SK-N-SH (cell line): ENCODE results near the gene EMILIN2. TPM values are rescaled to one million over a fixed set of nuclear protein-coding genes. Genes with fewer than 3 reads are reported as not detected.

Experiments
- CTCF ChIA-PET: fragments of 300-600, 350-600 bp; formaldehyde crosslinking; extraction: SDS; loops from one replicate; lab custom pipeline; 2021; lab: Yijun Ruan, JAX
- POLR2A ChIA-PET: fragments of 350-600 bp; sonication (Branson Sonifier 250); formaldehyde crosslinking; extraction: SDS; loops from one replicate; lab custom pipeline; 2020; ENCODE audit warnings: antibody characterized with exemption, inconsistent platforms; lab: Yijun Ruan, JAX
- DNase-seq: peaks from one replicate; pipeline ENCODE4 v3.0.0; 2012
- H2AFZ ChIP-seq: fragments of 200-600 bp; sonication (generic); 2 replicates; pipeline ENCODE4 v1.8.1; 2016; ENCODE audit warnings: antibody characterized with exemption, mild to moderate bottlenecking, low read depth
- H3F3A ChIP-seq: fragments of 200-600 bp; sonication (generic); replicated peaks from 2 replicates; pipeline ENCODE3; 2016; ENCODE audit warnings: antibody characterized with exemption, mild to moderate bottlenecking; ENCODE audit not compliant: insufficient read depth
- H3K27ac ChIP-seq, 2 experiments: fragments of 200-500 bp in 1 of 2; fragments of 200-600 bp in 1 of 2; sonication (Bioruptor generic) in 1 of 2; sonication (generic), shearing (Covaris generic) in 1 of 2; 2 replicates each; pipeline versions ENCODE4 v1.5.1 to v1.6.1; 2014 to 2016; ENCODE audit warnings: low read depth in 2 of 2, inconsistent platforms in 1 of 2, low read length in 1 of 2, mild to moderate bottlenecking in 1 of 2, mixed read lengths in 1 of 2
- H3K27me3 ChIP-seq: fragments of 200-600 bp; sonication (generic), shearing (Covaris generic); 2 replicates; pipeline ENCODE4 v1.6.1; 2016; ENCODE audit warnings: mixed run types; ENCODE audit not compliant: insufficient read depth
- H3K36me3 ChIP-seq, 2 experiments: fragments of 200-500 bp in 1 of 2; fragments of 200-600 bp in 1 of 2; sonication (Bioruptor generic) in 1 of 2; sonication (generic) in 1 of 2; replicated peaks in 1 of 2; 2 replicates each; pipeline versions ENCODE3 to v1.5.1; 2014 to 2016; ENCODE audit warnings: low read length in 1 of 2, mild to moderate bottlenecking in 1 of 2; ENCODE audit not compliant: insufficient read depth in 2 of 2, control insufficient read depth in 1 of 2
- H3K4me1 ChIP-seq, 2 experiments: fragments of 200-500 bp in 1 of 2; fragments of 200-600 bp in 1 of 2; sonication (Bioruptor generic) in 1 of 2; sonication (generic), shearing (Covaris generic) in 1 of 2; 2 replicates each; pipeline versions ENCODE4 v1.5.1 to v1.6.1; 2014 to 2016; ENCODE audit warnings: low read depth in 1 of 2, low read length in 1 of 2, mixed run types in 1 of 2; ENCODE audit not compliant: insufficient read depth in 2 of 2, control insufficient read depth in 1 of 2
- H3K4me2 ChIP-seq: fragments of 200-600 bp; sonication (generic), shearing (Covaris generic); 2 replicates; pipeline ENCODE4 v1.6.1; 2017; ENCODE audit warnings: mixed run types
- H3K4me3 ChIP-seq, 2 experiments: fragments of 200-500 bp in 1 of 2; fragments of 200-600 bp in 1 of 2; sonication (Bioruptor generic) in 1 of 2; sonication (generic), shearing (Covaris generic) in 1 of 2; 2 replicates each; pipeline versions ENCODE4 v1.5.1 to v1.8.1; 2014 to 2016; ENCODE audit warnings: low read depth in 2 of 2, inconsistent platforms in 1 of 2, low read length in 1 of 2, mild to moderate bottlenecking in 1 of 2, mixed read lengths in 1 of 2, moderate library complexity in 1 of 2
- H3K79me2 ChIP-seq: fragments of 200-600 bp; sonication (generic); 2 replicates; pipeline ENCODE4 v1.8.1; 2017; ENCODE audit warnings: mild to moderate bottlenecking; ENCODE audit not compliant: insufficient read depth
- H3K9ac ChIP-seq: fragments of 200-600 bp; sonication (generic); 2 replicates; pipeline ENCODE4 v1.6.1; 2017; ENCODE audit warnings: mixed run types
- H3K9me2 ChIP-seq: fragments of 200-600 bp; sonication (generic); 2 replicates; pipeline ENCODE4 v1.6.1; 2017; ENCODE audit warnings: mixed run types
- H3K9me3 ChIP-seq: fragments of 200-600 bp; sonication (generic); 2 replicates; pipeline ENCODE4 v1.6.1; 2017; ENCODE audit warnings: mixed run types, mild to moderate bottlenecking, moderate library complexity
- H4K20me1 ChIP-seq: fragments of 200-600 bp; sonication (generic); 2 replicates; pipeline ENCODE4 v1.6.1; 2017; ENCODE audit warnings: mild to moderate bottlenecking, mixed run types; ENCODE audit not compliant: insufficient read depth
- EP300 ChIP-seq, 2 experiments: IDR thresholded peaks; 2 replicates each; pipeline versions ENCODE4 v1.4.0 to v1.6.1; 2012; ENCODE audit warnings: borderline replicate concordance in 1 of 2, low read depth in 1 of 2, low read length in 1 of 2
- GABPA ChIP-seq: IDR thresholded peaks from 2 replicates; pipeline ENCODE4 v1.4.0; 2012; ENCODE audit warnings: low read depth, mild to moderate bottlenecking
- GATA2 ChIP-seq: sonication (generic); formaldehyde crosslinking; IDR thresholded peaks from 2 replicates; pipeline ENCODE4 v1.5.0; 2020; ENCODE audit warnings: mild to moderate bottlenecking, missing genetic modification reagents
- JUND ChIP-seq: IDR thresholded peaks from 2 replicates; pipeline ENCODE4 v1.4.0; 2012
- NFIC ChIP-seq: IDR thresholded peaks from 2 replicates; pipeline ENCODE4 v1.4.0; 2012; ENCODE audit warnings: borderline replicate concordance
- RAD21 ChIP-seq: IDR thresholded peaks from 2 replicates; pipeline ENCODE4 v1.6.1; 2012; ENCODE audit warnings: mild to moderate bottlenecking, low read length
- RCOR1 ChIP-seq: fragments of 150-350 bp; IDR thresholded peaks from 2 replicates; pipeline ENCODE4 v1.6.1; 2017; ENCODE audit warnings: antibody characterized with exemption, low read length
- RXRA ChIP-seq: IDR thresholded peaks from 2 replicates; pipeline ENCODE4 v1.4.0; 2012; ENCODE audit warnings: low read depth, mild to moderate bottlenecking, borderline replicate concordance
- SIN3A ChIP-seq: IDR thresholded peaks from 2 replicates; pipeline ENCODE4 v1.6.1; 2012; ENCODE audit warnings: low read depth, mild to moderate bottlenecking, low read length, moderate library complexity, borderline replicate concordance
- SMC3 ChIP-seq: IDR thresholded peaks from 2 replicates; pipeline ENCODE4 v1.6.1; 2012; ENCODE audit warnings: low read depth, low read length, improper control_type of control experiment
- USF2 ChIP-seq: fragments of 150-350 bp; IDR thresholded peaks from 2 replicates; pipeline ENCODE4 v1.6.1; 2017; ENCODE audit warnings: antibody characterized with exemption, low read length, low read depth, borderline replicate concordance
- WGBS: methylation state at CpG from one replicate; pipeline ENCODE4 v1.1.6; 2017; ENCODE audit warnings: low lambda C conversion rate; 5-methylcytosine and 5-hydroxymethylcytosine counted together
- polyA plus RNA-seq, 3 experiments: library from polyadenylated mRNA; depleted of rRNA; stranded (reverse); fragments of >200 nt; gene quantifications; 2 replicates each; pipeline ENCODE4 v1.2.3, GENCODE V29; 2012
- TF ChIP-seq, protein P1 (sequence below): IDR thresholded peaks from 2 replicates; pipeline ENCODE4 v1.4.0; 2012; ENCODE audit warnings: low read depth, borderline replicate concordance
- TF ChIP-seq, protein P2 (sequence below): IDR thresholded peaks from 2 replicates; pipeline ENCODE4; 2012
- TF ChIP-seq, protein P3 (sequence below): IDR thresholded peaks from 2 replicates; pipeline ENCODE4 v1.4.0; 2012; ENCODE audit warnings: low read depth, borderline replicate concordance

The EMILIN2 gene
- polyA plus RNA-seq, 1 of the 3 experiments (the other 2 are of a cell fraction): 1.4 TPM

DNA sequence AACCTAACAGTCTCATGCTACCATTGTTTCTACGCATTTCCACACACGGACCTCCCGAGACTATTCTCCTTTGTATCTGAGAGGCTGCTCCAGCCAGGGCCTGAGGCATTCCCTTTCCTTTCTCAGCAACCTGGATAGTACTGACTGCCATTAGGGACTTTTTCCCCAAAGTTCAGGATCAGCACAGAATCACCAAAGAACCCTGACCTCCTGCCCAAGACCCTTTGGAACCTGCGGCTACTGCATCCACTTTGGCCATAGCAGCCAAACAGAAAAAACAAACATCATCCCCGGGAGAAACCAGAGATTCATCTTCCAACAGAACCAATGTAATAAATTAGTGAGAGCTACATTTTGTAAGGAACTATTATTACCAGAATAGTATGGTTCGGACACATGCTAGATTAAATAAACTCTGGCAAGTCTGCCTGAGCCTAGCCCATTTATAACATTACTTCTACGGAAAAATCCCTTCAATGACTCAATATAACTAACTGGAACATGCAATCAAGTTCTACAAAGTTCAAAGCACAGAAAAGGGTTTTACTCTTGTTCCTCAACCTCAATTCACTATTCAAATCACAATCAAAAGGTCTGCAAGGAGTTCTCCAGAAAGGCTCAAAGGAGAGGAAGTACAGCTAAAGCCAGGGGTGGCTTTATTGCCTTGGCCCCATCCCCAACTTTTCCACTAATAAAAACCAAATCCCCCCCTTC, 114.3 kb downstream of the EMILIN2 start:
- Histone ChIP-seq H3K9ac (no peak overlapping the region), H3K27ac (no peak overlapping the region), H3F3A (no peaks in the 10 kb centered on the region), H3K27me3 (no peaks in the 10 kb centered on the region), H3K4me3 (no peak overlapping the region), H4K20me1 (no peaks in the 10 kb centered on the region), H3K4me1 (peaks cover 9 to 11% of the 10 kb centered on the region in 2 experiments; a peak in 3 of 4 replicates), H3K4me2 (no peak overlapping the region; the same call in 1 of the 2 replicates), H3K36me3 (peaks cover 9 to 12% of the 10 kb centered on the region in 2 experiments), H2AFZ (no peak overlapping the region), H3K79me2 (peaks cover 42% of the 10 kb centered on the region), H3K9me2 (no peaks in the 10 kb centered on the region), H3K9me3 (no peaks in the 10 kb centered on the region)
- no peak for TF ChIP-seq SIN3A
- no peak for TF ChIP-seq EP300 (IDR thresholded peaks at IDR 0.05; ENCODE audit: borderline replicate concordance in 1 of 2, low read depth in 1 of 2, low read length in 1 of 2)
- no peak for TF ChIP-seq GATA2 (CRISPR knock-in tag)
- no peak for TF ChIP-seq RXRA
- TF ChIP-seq, protein P1, sequence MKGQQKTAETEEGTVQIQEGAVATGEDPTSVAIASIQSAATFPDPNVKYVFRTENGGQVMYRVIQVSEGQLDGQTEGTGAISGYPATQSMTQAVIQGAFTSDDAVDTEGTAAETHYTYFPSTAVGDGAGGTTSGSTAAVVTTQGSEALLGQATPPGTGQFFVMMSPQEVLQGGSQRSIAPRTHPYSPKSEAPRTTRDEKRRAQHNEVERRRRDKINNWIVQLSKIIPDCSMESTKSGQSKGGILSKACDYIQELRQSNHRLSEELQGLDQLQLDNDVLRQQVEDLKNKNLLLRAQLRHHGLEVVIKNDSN: no peak
- TF ChIP-seq, protein P2, sequence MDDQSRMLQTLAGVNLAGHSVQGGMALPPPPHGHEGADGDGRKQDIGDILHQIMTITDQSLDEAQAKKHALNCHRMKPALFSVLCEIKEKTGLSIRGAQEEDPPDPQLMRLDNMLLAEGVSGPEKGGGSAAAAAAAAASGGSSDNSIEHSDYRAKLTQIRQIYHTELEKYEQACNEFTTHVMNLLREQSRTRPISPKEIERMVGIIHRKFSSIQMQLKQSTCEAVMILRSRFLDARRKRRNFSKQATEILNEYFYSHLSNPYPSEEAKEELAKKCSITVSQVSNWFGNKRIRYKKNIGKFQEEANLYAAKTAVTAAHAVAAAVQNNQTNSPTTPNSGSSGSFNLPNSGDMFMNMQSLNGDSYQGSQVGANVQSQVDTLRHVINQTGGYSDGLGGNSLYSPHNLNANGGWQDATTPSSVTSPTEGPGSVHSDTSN: no peak
- no peak for TF ChIP-seq JUND
- TF ChIP-seq USF2: no peak
- no peak for TF ChIP-seq RCOR1
- no peak for TF ChIP-seq GABPA
- TF ChIP-seq NFIC: no peak
- no peak for TF ChIP-seq SMC3
- TF ChIP-seq, protein P3, sequence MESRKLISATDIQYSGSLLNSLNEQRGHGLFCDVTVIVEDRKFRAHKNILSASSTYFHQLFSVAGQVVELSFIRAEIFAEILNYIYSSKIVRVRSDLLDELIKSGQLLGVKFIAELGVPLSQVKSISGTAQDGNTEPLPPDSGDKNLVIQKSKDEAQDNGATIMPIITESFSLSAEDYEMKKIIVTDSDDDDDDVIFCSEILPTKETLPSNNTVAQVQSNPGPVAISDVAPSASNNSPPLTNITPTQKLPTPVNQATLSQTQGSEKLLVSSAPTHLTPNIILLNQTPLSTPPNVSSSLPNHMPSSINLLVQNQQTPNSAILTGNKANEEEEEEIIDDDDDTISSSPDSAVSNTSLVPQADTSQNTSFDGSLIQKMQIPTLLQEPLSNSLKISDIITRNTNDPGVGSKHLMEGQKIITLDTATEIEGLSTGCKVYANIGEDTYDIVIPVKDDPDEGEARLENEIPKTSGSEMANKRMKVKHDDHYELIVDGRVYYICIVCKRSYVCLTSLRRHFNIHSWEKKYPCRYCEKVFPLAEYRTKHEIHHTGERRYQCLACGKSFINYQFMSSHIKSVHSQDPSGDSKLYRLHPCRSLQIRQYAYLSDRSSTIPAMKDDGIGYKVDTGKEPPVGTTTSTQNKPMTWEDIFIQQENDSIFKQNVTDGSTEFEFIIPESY: no peak
- TF ChIP-seq RAD21: no peak
- WGBS: 98% methylated on average over 7 of the region's 7 CpGs
- no peak for DNase-seq
- POLR2A ChIA-PET: no interaction called here
- CTCF ChIA-PET: interaction anchor here (1.3 to 1.6 kb wide), 2 partner anchors 168 to 285 kb away, joined by 3 to 4 read pairs; no protein-coding TSS in a partner anchor
